Ectodermal cell (in vitro differentiated cells): ENCODE results near the gene SLIT3. TPM values are rescaled to one million over a fixed set of nuclear protein-coding genes. Genes with fewer than 3 reads are reported as not detected.

Experiments used
- H3K27ac ChIP-seq: 2 replicates; pipeline ENCODE4 v1.7.0; 2013; ENCODE audit warnings: mild to moderate bottlenecking, low read depth, low read length; ENCODE audit not compliant: insufficient read depth, poor library complexity, severe bottlenecking
- H3K27me3 ChIP-seq: 2 replicates; pipeline ENCODE4 v1.7.0; 2013; ENCODE audit warnings: mild to moderate bottlenecking, low read length; ENCODE audit not compliant: insufficient read depth, control insufficient read depth, poor library complexity, severe bottlenecking
- H3K36me3 ChIP-seq: one replicate; pipeline ENCODE4 v1.7.0; 2013; ENCODE audit warnings: low read length; ENCODE audit not compliant: control insufficient read depth, insufficient read depth
- H3K4me1 ChIP-seq: one replicate; pipeline ENCODE4 v1.7.0; 2013; ENCODE audit warnings: low read length; ENCODE audit not compliant: control insufficient read depth, insufficient read depth
- H3K4me3 ChIP-seq: 2 replicates; pipeline ENCODE4 v1.7.0; 2013; ENCODE audit warnings: low read depth, low read length, control low read depth; ENCODE audit not compliant: insufficient read depth
- H3K9me3 ChIP-seq: 2 replicates; pipeline ENCODE4 v1.7.0; 2013; ENCODE audit warnings: mild to moderate bottlenecking, low read length, moderate library complexity; ENCODE audit not compliant: control insufficient read depth
- WGBS, 2 experiments: methylation state at CpG; one replicate each; pipeline ENCODE4 v1.1.7; 2013; ENCODE audit warnings: missing lambda C conversion rate in 2 of 2; 5-methylcytosine and 5-hydroxymethylcytosine counted together
- polyA plus RNA-seq, 4 experiments: library from polyadenylated mRNA; stranded (reverse); fragments of 50-300 nt; gene quantifications; one replicate each; pipeline ENCODE4 v1.2.3, GENCODE V29; 2013

SLIT3 gene
- 5.5 TPM for polyA plus RNA-seq (2013, experiment 1 of 4)
- polyA plus RNA-seq (2013, experiment 2 of 4): 5.6 TPM
- 5.7 TPM for polyA plus RNA-seq (2013, experiment 3 of 4)
- polyA plus RNA-seq (2013, experiment 4 of 4): 8.4 TPM

DNA sequence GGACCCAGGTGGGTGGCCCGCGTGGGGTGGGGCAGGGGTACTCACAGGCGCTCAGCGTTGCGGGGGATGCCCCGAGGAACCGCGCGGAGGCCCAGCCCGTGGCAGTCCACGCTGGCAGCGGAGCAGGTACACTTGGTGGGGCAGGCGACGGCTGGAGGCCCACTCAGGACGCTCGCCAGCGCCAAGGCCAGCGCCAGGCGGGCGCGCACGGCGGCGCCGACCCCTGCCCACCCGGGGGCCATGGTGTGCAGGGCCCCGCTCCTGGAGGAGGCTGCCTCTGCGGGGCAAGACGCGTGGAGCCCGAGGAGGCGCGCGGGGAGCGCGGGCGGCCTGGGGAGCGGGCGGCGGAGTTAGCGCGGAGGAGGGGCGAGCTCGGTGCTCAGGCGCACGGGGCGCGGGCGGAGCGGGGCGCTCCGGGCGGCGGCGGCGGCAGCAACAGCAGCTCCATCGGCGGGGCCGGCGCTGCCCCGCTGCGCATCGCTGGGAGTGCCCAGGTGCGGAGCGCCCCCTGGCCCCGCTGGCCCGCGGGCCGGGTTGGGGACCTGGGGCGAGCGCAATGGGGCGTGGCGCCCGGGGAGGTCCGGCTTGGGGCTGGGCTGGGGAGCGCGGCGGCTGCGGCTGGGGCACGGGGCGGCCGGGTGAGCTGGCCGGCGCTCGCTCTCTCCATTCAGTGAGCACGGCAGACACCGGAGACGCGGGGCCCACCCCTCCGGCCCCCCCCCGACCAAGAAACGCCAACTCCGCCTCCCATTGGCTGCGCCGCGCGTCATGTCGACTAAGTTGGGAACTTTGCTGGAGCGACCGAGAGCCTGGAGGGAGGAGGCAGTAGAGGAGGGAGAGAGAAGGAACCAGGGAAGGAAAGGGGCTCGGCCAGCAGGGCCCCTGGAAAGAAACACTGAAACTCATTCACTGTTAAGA is at the start of gene SLIT3:
TSS of gene SLIT3 (minus strand) at position 672 of the 918 bp plus-strand sequence. CDS start at position 242, 430 bp downstream.
- peak within 1 kb of the TSS; percentile 50 for H3K4me3 ChIP-seq
- peaks cover 60% of the 10 kb centered on the region for H3K27me3 ChIP-seq
- no peaks in the 10 kb centered on the region for H3K4me1 ChIP-seq
- H3K27ac ChIP-seq: no peak within 1 kb of the TSS
- 1 to 2% methylated on average over 96 to 101 of the region's 101 CpGs for WGBS, 2 experiments
- H3K9me3 ChIP-seq: no peaks in the 10 kb centered on the region
- H3K36me3 ChIP-seq: no peaks in the 10 kb centered on the region

DNA sequence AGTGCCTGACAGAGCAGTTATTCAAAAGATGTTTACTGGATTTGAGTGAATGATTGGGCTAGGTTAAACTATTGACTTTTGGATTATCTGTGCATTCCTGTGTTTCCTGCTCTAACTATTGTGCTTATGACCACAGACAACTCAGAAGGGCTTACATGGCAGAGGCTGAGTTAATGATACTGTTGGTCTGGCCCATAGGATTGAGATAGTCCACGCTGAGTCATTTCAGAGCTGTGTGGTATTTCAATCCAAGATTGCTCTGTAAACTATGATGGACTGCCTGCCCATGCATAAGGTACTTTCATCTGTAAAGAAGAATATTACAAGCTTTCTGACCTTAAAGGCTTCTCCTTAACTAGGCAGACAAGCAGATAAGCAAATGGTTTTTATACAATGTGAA is 49.1 kb upstream of the SLIT3 start:
- no peaks in the 10 kb centered on the region for H3K9me3 ChIP-seq
- whole genome bisulfite sequencing, 2 experiments: 91 to 100% methylated on average over 1 of the region's 1 CpG
- H3K36me3 ChIP-seq: no peaks in the 10 kb centered on the region
- H3K27ac ChIP-seq: no peak overlapping the region
- no peaks in the 10 kb centered on the region for H3K27me3 ChIP-seq
- no peaks in the 10 kb centered on the region for H3K4me1 ChIP-seq
- no peak overlapping the region for H3K4me3 ChIP-seq

DNA sequence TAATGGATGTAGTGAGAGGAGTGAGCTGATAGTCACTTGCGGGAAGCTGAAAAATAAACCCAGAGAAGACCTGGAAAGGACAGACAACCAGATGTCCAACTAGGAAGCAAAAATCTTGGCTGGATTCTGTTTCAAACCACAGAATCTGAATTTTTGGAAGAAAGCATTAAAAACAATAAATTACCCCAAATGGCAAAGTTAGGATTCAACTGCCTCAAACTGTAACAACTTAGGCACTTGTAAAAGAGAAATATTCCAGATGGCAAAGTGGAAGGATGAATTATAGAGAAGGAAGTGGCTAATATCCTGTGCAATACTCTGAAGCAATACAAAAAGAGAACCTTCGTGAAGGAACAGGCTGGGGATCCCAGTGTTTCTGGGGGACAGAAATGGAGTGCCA is 46.8 kb upstream of the SLIT3 start:
- no peak overlapping the region for H3K4me3 ChIP-seq
- H3K27ac ChIP-seq: no peak overlapping the region
- H3K27me3 ChIP-seq: no peaks in the 10 kb centered on the region
- H3K9me3 ChIP-seq: no peaks in the 10 kb centered on the region
- WGBS, 2 experiments: 91 to 93% methylated on average over 2 of the region's 2 CpGs
- H3K36me3 ChIP-seq: no peaks in the 10 kb centered on the region
- H3K4me1 ChIP-seq: no peaks in the 10 kb centered on the region

DNA sequence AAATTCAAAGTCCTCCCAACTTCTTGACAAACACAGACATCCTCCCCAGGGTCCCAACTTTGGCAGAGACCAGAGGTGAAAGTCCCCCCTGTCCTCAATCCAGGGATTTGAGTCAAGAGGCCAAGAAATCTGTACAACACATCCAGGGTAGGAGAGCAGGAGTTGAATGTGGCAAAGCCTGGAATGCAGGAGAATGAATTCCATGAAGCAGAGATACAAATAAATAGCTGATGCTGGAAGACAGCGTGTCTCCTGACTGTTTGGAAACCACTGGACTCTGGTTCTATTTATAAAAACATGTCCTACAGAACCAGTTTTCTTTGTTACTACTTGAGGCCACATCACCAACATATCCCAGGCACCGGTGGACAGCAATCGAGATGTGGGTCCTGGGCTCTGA is 43.7 kb upstream of the SLIT3 start:
- Histone ChIP-seq H3K36me3 (no peaks in the 10 kb centered on the region), H3K27me3 (no peaks in the 10 kb centered on the region), H3K27ac (no peak overlapping the region), H3K4me1 (no peaks in the 10 kb centered on the region), H3K9me3 (no peaks in the 10 kb centered on the region), H3K4me3 (no peak overlapping the region)
- 92 to 95% methylated on average over 3 of the region's 3 CpGs for WGBS, 2 experiments

DNA sequence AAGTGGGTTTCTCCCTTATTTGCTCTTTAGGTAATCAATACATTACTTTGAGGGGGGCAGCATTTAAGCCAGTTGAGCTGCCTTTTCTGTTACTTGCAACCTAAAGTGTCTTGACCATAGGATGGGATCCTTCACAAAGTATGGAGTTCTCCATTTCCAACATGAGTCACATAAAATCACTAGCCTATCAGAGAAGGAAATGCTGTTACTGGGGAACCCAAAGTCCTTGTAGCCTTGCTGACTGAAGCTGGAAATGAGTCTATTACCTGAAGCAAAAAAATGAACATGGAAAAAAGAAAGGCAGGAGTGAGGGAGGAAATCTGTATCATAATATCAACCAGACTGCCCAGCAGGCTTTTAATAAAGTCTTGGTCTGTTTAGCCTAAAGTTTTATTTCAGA is 42.8 kb upstream of the SLIT3 start:
- no peak overlapping the region for H3K4me3 ChIP-seq
- no peaks in the 10 kb centered on the region for H3K9me3 ChIP-seq
- no peaks in the 10 kb centered on the region for H3K36me3 ChIP-seq

DNA sequence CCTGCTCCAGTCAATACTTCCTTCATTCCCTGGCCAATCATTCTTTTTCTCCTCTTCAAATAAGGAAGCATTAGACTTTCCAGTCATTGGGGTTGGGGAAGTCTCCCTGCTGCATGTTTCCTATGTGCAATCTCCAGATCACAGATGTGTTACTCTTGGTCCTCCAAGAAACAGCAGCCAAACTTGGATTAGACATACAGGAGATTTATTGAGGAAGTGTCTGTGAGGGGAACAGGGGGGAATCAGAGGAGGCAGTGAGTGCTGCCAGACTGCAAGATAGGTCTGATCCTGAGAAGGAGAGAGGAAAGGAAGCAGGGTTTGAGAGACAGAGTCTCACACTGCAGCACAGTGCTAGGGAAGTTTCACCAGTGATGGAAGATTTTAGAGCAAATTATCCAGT is 40.6 kb upstream of the SLIT3 start:
- Histone ChIP-seq H3K27ac (no peak overlapping the region), H3K4me1 (no peaks in the 10 kb centered on the region), H3K36me3 (no peaks in the 10 kb centered on the region), H3K4me3 (no peak overlapping the region), H3K9me3 (no peaks in the 10 kb centered on the region), H3K27me3 (no peaks in the 10 kb centered on the region)

More for the DNA sequence above, 42.8 kb upstream of the SLIT3 start:
- Histone ChIP-seq H3K4me1 (no peaks in the 10 kb centered on the region), H3K27me3 (no peaks in the 10 kb centered on the region), H3K27ac (no peak overlapping the region)

DNA sequence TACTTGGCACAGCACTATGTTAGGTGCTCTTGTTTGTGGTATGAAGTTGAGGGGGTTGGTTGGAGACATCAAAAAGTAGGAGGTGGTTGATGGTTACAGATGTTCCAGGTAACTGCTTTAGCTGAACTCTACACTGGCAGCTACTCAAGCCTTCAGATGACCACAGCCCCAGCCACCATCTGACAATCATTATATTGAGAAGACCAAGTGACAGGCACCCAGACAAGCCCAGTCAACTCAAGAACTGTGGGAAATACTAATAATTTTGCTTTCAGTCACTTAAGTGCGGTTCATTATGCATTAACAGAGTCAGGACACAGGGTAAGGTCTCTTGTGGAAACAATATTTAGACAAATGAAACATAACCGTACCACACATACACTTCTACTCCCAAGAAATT is 38.9 kb upstream of the SLIT3 start:
- H3K9me3 ChIP-seq: no peaks in the 10 kb centered on the region
- no peak overlapping the region for H3K27ac ChIP-seq
- no peaks in the 10 kb centered on the region for H3K4me1 ChIP-seq
- H3K36me3 ChIP-seq: no peaks in the 10 kb centered on the region
- H3K4me3 ChIP-seq: no peak overlapping the region
- no peaks in the 10 kb centered on the region for H3K27me3 ChIP-seq
- 94 to 95% methylated on average over 2 of the region's 2 CpGs for WGBS, 2 experiments

DNA sequence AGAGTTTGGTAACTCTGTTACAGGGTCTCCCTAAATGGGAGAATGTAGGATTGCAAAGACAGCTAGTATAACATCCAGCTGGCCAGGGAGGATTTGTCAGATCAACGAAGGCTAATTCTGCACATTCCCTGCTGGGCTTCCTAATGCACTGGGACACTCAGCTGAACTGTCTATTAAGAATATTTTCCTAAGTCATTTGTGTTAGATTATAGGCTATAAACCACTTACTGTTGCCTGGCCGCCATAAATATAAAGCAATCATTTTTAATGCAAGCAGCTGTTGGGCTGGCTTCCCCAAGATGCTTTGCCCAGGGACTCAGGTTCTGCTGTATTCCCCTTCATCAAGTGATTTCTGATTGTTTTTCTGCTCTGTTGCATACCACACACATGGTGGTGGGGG is 35.3 kb upstream of the SLIT3 start:
- Histone ChIP-seq H3K4me1 (no peaks in the 10 kb centered on the region), H3K27me3 (no peaks in the 10 kb centered on the region), H3K9me3 (no peaks in the 10 kb centered on the region), H3K4me3 (no peak overlapping the region), H3K27ac (no peak overlapping the region), H3K36me3 (no peaks in the 10 kb centered on the region)
- WGBS, 2 experiments: 88 to 89% methylated on average over 2 of the region's 2 CpGs

DNA sequence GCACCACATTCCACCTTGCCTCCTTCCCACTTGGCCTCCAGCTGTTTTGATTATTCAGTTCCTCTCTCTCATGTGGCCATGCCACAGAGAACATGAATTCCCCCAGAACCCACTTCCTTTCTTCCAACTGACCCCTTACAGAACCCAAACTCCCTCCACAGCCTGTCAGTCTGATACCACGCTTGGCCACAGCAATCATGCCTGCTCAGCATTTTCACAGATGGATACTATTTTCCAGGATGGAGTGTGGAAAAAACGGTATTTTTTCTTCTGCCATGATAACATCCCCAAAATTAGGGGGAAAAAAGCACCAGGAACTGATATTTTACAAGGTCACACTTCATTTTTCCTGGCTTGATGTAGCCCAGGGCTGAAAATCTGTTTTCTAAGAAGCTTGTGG is 34.9 kb upstream of the SLIT3 start:
- Histone ChIP-seq H3K36me3 (no peaks in the 10 kb centered on the region), H3K9me3 (no peaks in the 10 kb centered on the region), H3K4me3 (no peak overlapping the region), H3K27ac (no peak overlapping the region), H3K4me1 (no peaks in the 10 kb centered on the region), H3K27me3 (no peaks in the 10 kb centered on the region)
- WGBS, 2 experiments: 91 to 95% methylated on average over 2 of the region's 2 CpGs

DNA sequence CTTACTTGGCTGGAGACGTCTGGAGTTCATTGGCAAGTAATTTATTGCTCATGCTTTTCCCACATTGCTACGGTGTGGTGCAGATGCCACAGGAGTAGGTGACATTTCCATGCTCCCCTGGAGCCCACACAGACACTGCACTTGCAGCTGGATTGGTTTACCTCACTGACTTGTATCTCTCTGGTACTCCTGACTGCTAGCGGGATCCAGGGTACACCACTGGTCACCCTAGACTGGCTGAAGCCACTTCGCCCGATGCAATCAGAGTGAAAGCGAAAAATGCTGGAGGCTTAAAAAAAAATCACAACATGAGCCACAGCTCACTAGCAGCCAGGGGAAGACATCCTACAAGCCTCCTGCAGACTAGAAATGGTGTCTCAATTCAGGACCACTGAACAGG is 32.6 kb upstream of the SLIT3 start:
- H3K4me3 ChIP-seq: no peak overlapping the region
- no peaks in the 10 kb centered on the region for H3K27me3 ChIP-seq
- H3K4me1 ChIP-seq: no peaks in the 10 kb centered on the region
- no peaks in the 10 kb centered on the region for H3K9me3 ChIP-seq
- H3K27ac ChIP-seq: no peak overlapping the region
- WGBS, 2 experiments: 93 to 98% methylated on average over 6 of the region's 6 CpGs
- H3K36me3 ChIP-seq: no peaks in the 10 kb centered on the region
